Left colon (tissue), 2 donors: ENCODE data around the gene CENPW. TPM values are rescaled to one million over a fixed set of nuclear protein-coding genes. Genes with fewer than 3 reads are reported as not detected.

Source experiments
- ATAC-seq: fragments of 200-7000 bp; cut with Tn5 transposase; one replicate; pipeline ENCODE4 v1.9.1; 2020; ENCODE audit warnings: mild to moderate bottlenecking, moderate library complexity
- DNase-seq, 2 donors: peaks; one replicate each; pipeline ENCODE4 v3.0.0-alpha.2; 2020
- intact Hi-C, 2 donors: fragments of 100-400 bp; cut with DNase I in 1 of 2; cut with micrococcal nuclease in 1 of 2; formaldehyde crosslinking; loops; one replicate each; pipeline versions ENCODE4 v1.11.2 to v1.14.0; 2022; cut with DNase I, micrococcal nuclease
- total RNA-seq, 2 donors: library from RNA; stranded (reverse); fragmentation: NEBNext Ultra II Directional; extraction: Animal tissue kit (Norgen Biotek cat#: 25700); gene quantifications; one replicate each; pipeline ENCODE4 v1.2.1, GENCODE V29; 2021
- donor health status: DM: no; HTN: no; CAD: no.
- donor health status: DM: yes; HTN: yes; CAD: no.

CENPW gene
- total RNA-seq, 2 donors from 2014 or later = 10.1 to 19.4 TPM

- intact Hi-C loops = loop anchor here in 1 of 2 donors (10.0 kb wide), 1 partner anchor 303 kb away; no protein-coding TSS in a partner anchor
- DNase-seq (no peak), ATAC-seq (no peak)
Measured at GRCh38 chr6:126361832-126362440, 22.0 kb downstream of the CENPW start.

- intact Hi-C loops = loop anchor here in 1 of 2 donors (10.0 kb wide), 1 partner anchor 297 kb away; no protein-coding TSS in a partner anchor
- ATAC-seq = no peak
- no peak for DNase-seq
Measured at GRCh38 chr6:126367849-126368248, 27.9 kb downstream of the CENPW start.

GRCh38 chr6:126372626-126373025 is 32.7 kb downstream of the CENPW start:
- DNase-seq = no peak
- intact Hi-C loops = no loop called here
- ATAC-seq = no peak

GRCh38 chr6:126373344-126373743 is 33.4 kb downstream of the CENPW start:
- ATAC-seq (no peak), DNase-seq (no peak)
- intact Hi-C loops = no loop called here

- intact Hi-C loops = no loop called here
- no peak for ATAC-seq
- no peak for DNase-seq
Measured at GRCh38 chr6:126374372-126374771, 34.5 kb downstream of the CENPW start.

GRCh38 chr6:126376682-126377081 is 36.8 kb downstream of the CENPW start:
- ATAC-seq (no peak), DNase-seq (no peak)
- intact Hi-C loops = no loop called here

GRCh38 chr6:126377594-126378153 is 37.8 kb downstream of the CENPW start:
- ATAC-seq = no peak
- intact Hi-C loops = no loop called here

GRCh38 chr6:126380072-126380583 is 40.2 kb downstream of the CENPW start:
- peak; percentile 96 for ATAC-seq
- intact Hi-C loops = no loop called here
- DNase-seq = peak; percentile 27 to 43

More at GRCh38 chr6:126377594-126378153, 37.8 kb downstream of the CENPW start:
- no peak for DNase-seq

GRCh38 chr6:126381498-126381897 is 41.6 kb downstream of the CENPW start:
- intact Hi-C loops = no loop called here
- DNase-seq (no peak), ATAC-seq (no peak)

GRCh38 chr6:126383203-126383602 is 43.3 kb downstream of the CENPW start:
- intact Hi-C loops = no loop called here

GRCh38 chr6:126385536-126385935 is 45.6 kb downstream of the CENPW start:
- intact Hi-C loops = no loop called here
- DNase-seq = no peak
- no peak for ATAC-seq

More at GRCh38 chr6:126383203-126383602, 43.3 kb downstream of the CENPW start:
- no peak for ATAC-seq
- DNase-seq = no peak

GRCh38 chr6:126388104-126388598 is 48.2 kb downstream of the CENPW start:
- intact Hi-C loops = no loop called here
- ATAC-seq (no peak), DNase-seq (no peak)

GRCh38 chr6:126396131-126396530 is 56.2 kb downstream of the CENPW start:
- intact Hi-C loops = no loop called here
- DNase-seq (no peak), ATAC-seq (no peak)
